Stimulated activated naive CD8-positive, alpha-beta T cell treated with anti-CD3 and anti-CD28 coated beads, Interleukin-15, Interleukin-2, amounts not matched to agents 100 ng/mL and 50 ng/mL, for 24 hours (primary cell): Measurements from ENCODE around the gene GNPTAB.

Experiments
- H3K27ac Mint-ChIP-seq: one replicate; pipeline ENCODE4 v1.8.0; 2021; ENCODE audit warnings: mild to moderate bottlenecking, mixed read lengths
- H3K27me3 Mint-ChIP-seq: one replicate; pipeline ENCODE4 v1.8.0; 2021; ENCODE audit warnings: mixed read lengths
- H3K36me3 Mint-ChIP-seq: one replicate; pipeline ENCODE4 v1.8.0; 2021; ENCODE audit warnings: low read depth, mixed read lengths
- H3K4me1 Mint-ChIP-seq: one replicate; pipeline ENCODE4 v1.8.0; 2021; ENCODE audit warnings: low read depth, mixed read lengths
- H3K4me3 Mint-ChIP-seq: one replicate; pipeline ENCODE4 v1.8.0; 2021; ENCODE audit warnings: mild to moderate bottlenecking, mixed read lengths
- H3K9me3 Mint-ChIP-seq: one replicate; pipeline ENCODE4 v1.8.0; 2021; ENCODE audit warnings: mixed read lengths

GNPTAB gene

GRCh38 chr12:101732318-101732717, 98.4 kb downstream of the GNPTAB start:
- Mint-ChIP-seq H3K27me3 (no peaks in the 10 kb centered on the region), H3K36me3 (peaks cover 38% of the 10 kb centered on the region), H3K4me3 (no peak overlapping the region), H3K27ac (no peak overlapping the region), H3K9me3 (no peaks in the 10 kb centered on the region), H3K4me1 (no peaks in the 10 kb centered on the region)

- Mint-ChIP-seq H3K27ac (no peak overlapping the region), H3K9me3 (no peaks in the 10 kb centered on the region), H3K27me3 (no peaks in the 10 kb centered on the region), H3K4me3 (no peak overlapping the region), H3K4me1 (no peaks in the 10 kb centered on the region), H3K36me3 (peaks cover 40% of the 10 kb centered on the region)
Measured at GRCh38 chr12:101729842-101730241, 100.9 kb downstream of the GNPTAB start.

- H3K36me3 Mint-ChIP-seq: peaks cover 34% of the 10 kb centered on the region
- no peak overlapping the region for H3K27ac Mint-ChIP-seq
- no peak overlapping the region for H3K4me3 Mint-ChIP-seq
- no peaks in the 10 kb centered on the region for H3K4me1 Mint-ChIP-seq
- H3K9me3 Mint-ChIP-seq: no peaks in the 10 kb centered on the region
- no peaks in the 10 kb centered on the region for H3K27me3 Mint-ChIP-seq
Measured at GRCh38 chr12:101727098-101727497, 103.7 kb downstream of the GNPTAB start.

GRCh38 chr12:101722392-101722791, 108.4 kb downstream of the GNPTAB start:
- peaks cover 16% of the 10 kb centered on the region for H3K36me3 Mint-ChIP-seq
- H3K27me3 Mint-ChIP-seq: no peaks in the 10 kb centered on the region
- no peak overlapping the region for H3K4me3 Mint-ChIP-seq
- H3K9me3 Mint-ChIP-seq: no peaks in the 10 kb centered on the region
- no peak overlapping the region for H3K27ac Mint-ChIP-seq
- H3K4me1 Mint-ChIP-seq: no peaks in the 10 kb centered on the region

- H3K27me3 Mint-ChIP-seq: no peaks in the 10 kb centered on the region
- H3K9me3 Mint-ChIP-seq: no peaks in the 10 kb centered on the region
- no peaks in the 10 kb centered on the region for H3K4me1 Mint-ChIP-seq
- H3K4me3 Mint-ChIP-seq: no peak overlapping the region
- H3K36me3 Mint-ChIP-seq: peaks cover 9% of the 10 kb centered on the region
- H3K27ac Mint-ChIP-seq: no peak overlapping the region
Measured at GRCh38 chr12:101720118-101720517, 110.6 kb downstream of the GNPTAB start.

- Mint-ChIP-seq H3K36me3 (peaks cover 9% of the 10 kb centered on the region), H3K27me3 (no peaks in the 10 kb centered on the region), H3K4me1 (no peaks in the 10 kb centered on the region), H3K4me3 (no peak overlapping the region), H3K9me3 (no peaks in the 10 kb centered on the region), H3K27ac (no peak overlapping the region)
Measured at GRCh38 chr12:101719566-101719965, 111.2 kb downstream of the GNPTAB start.

DNA sequence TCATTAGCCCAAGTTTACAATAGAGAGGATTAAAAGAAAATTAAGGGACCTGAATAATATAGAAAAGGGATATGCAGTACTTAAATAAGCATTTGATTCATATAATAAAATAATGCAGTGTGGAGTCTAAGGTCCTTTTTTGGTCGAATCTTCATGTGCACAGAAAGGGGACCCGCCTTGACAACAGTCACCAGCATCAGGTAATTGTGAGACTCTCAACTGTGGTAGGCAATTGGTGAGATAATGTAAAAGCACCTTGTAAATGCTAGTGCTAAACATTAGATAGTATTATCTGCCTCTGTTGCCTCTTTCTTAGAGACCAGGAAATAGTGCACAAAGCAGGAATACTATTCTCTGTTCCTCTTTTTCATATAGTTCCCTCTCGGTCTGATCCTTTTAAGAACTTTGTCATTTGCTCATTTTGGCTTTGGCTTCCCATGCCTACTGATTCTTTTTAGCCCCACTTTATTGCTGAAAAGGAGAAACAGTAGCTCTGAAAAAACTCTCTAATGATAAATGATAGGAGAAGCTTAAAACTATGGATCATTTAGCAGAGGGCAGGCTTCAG, 115.8 kb downstream of the GNPTAB start:
- H3K4me1 Mint-ChIP-seq: peaks cover 6% of the 10 kb centered on the region

GRCh38 chr12:101713930-101714329, 116.8 kb downstream of the GNPTAB start:
- Mint-ChIP-seq H3K36me3 (peaks cover 4% of the 10 kb centered on the region), H3K27me3 (no peaks in the 10 kb centered on the region), H3K4me3 (no peak overlapping the region), H3K27ac (no peak overlapping the region), H3K9me3 (no peaks in the 10 kb centered on the region), H3K4me1 (peaks cover 15% of the 10 kb centered on the region)

More for the DNA sequence above, 115.8 kb downstream of the GNPTAB start:
- H3K27me3 Mint-ChIP-seq: no peaks in the 10 kb centered on the region
- H3K36me3 Mint-ChIP-seq: peaks cover 4% of the 10 kb centered on the region
- H3K27ac Mint-ChIP-seq: no peak overlapping the region
- no peaks in the 10 kb centered on the region for H3K9me3 Mint-ChIP-seq
- no peak overlapping the region for H3K4me3 Mint-ChIP-seq

- H3K27me3 Mint-ChIP-seq: no peaks in the 10 kb centered on the region
- H3K36me3 Mint-ChIP-seq: peaks cover 4% of the 10 kb centered on the region
- peaks cover 15% of the 10 kb centered on the region for H3K4me1 Mint-ChIP-seq
- H3K4me3 Mint-ChIP-seq: no peak overlapping the region
- no peak overlapping the region for H3K27ac Mint-ChIP-seq
- H3K9me3 Mint-ChIP-seq: no peaks in the 10 kb centered on the region
Measured at GRCh38 chr12:101713059-101713682, 117.6 kb downstream of the GNPTAB start.

DNA sequence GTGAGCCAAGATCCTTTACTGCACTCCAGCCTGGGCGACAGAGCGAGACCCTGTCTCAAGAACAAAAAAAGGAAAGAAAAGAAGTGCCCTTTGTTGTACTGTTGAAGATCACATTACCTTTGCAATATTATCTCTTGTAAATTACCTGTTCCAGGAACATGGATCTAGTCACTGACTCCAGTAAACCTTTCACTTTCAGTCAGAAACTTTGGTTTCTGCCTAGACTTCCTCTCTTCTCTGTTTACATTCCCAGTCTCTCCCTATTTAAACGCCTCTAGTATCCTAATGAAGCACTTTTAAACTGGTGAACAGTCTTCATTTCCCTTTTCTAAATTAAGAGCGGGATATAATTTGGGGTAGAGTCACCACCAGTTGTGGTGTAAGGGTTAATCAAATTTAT, 120.5 kb downstream of the GNPTAB start:
- H3K9me3 Mint-ChIP-seq: no peaks in the 10 kb centered on the region
- H3K36me3 Mint-ChIP-seq: no peaks in the 10 kb centered on the region
- H3K4me3 Mint-ChIP-seq: no peak overlapping the region
- no peak overlapping the region for H3K27ac Mint-ChIP-seq
- peaks cover 15% of the 10 kb centered on the region for H3K4me1 Mint-ChIP-seq
- H3K27me3 Mint-ChIP-seq: no peaks in the 10 kb centered on the region

GRCh38 chr12:101707131-101707782, 123.5 kb downstream of the GNPTAB start:
- H3K4me1 Mint-ChIP-seq: peaks cover 15% of the 10 kb centered on the region
- H3K9me3 Mint-ChIP-seq: no peaks in the 10 kb centered on the region
- no peak overlapping the region for H3K27ac Mint-ChIP-seq
- no peaks in the 10 kb centered on the region for H3K27me3 Mint-ChIP-seq
- H3K36me3 Mint-ChIP-seq: no peaks in the 10 kb centered on the region
- no peak overlapping the region for H3K4me3 Mint-ChIP-seq

- Mint-ChIP-seq H3K36me3 (no peaks in the 10 kb centered on the region), H3K27me3 (no peaks in the 10 kb centered on the region), H3K27ac (no peak overlapping the region), H3K4me3 (no peak overlapping the region), H3K4me1 (peaks cover 15% of the 10 kb centered on the region), H3K9me3 (no peaks in the 10 kb centered on the region)
Measured at GRCh38 chr12:101706403-101706802, 124.4 kb downstream of the GNPTAB start.

DNA sequence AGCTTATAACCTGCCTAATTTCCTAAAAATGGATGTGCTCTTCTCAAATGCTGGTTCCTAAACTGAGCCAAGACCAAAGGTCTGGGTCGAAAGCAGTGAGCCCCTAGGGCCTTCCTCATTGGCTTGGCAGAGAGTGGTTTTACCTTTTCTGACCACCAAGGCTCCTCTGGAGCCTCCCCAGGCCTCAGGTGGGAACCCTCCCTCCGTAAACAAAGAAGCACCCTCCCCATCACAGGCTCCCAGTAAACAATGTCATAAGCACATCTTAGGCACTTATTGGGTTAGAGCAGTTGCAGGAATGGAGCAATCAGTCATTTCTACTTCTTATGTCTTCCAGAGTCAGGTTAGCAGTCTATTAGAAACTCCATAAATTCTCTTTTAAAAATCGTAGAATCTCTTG, 127.3 kb downstream of the GNPTAB start:
- H3K27me3 Mint-ChIP-seq: no peaks in the 10 kb centered on the region
- H3K36me3 Mint-ChIP-seq: no peaks in the 10 kb centered on the region
- H3K4me1 Mint-ChIP-seq: peaks cover 23% of the 10 kb centered on the region
- H3K27ac Mint-ChIP-seq: no peak overlapping the region
- H3K4me3 Mint-ChIP-seq: no peak overlapping the region
- no peaks in the 10 kb centered on the region for H3K9me3 Mint-ChIP-seq

GRCh38 chr12:101700299-101700820, 130.4 kb downstream of the GNPTAB start:
- Mint-ChIP-seq H3K36me3 (no peaks in the 10 kb centered on the region), H3K9me3 (no peaks in the 10 kb centered on the region), H3K4me3 (no peak overlapping the region), H3K27ac (no peak overlapping the region), H3K27me3 (no peaks in the 10 kb centered on the region), H3K4me1 (peaks cover 39% of the 10 kb centered on the region)

DNA sequence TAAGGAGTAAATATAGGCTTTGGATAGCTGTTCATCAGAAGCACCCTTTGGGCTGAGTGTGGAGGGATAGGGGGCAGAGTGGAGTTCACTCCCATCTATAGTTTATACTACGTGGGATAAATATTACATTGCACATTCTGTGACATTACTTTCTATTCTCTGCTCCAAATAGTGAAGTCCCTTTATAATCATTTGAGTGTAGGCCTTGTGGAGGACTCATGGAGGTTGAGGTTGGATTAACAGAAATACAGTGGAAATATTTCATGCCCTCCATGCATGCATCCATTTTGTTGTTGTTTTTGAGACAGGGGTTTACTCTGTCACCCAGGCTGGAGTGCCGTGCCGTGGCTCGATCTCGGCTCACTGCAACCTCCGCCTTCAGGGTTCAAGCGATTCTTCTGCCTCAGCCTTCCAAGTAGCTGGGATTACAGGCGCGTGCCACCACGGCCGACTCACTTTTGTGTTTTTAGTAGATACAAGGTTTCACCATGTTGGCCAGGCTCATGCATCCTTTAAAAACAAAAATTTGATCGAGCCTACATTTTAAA, 131.9 kb downstream of the GNPTAB start:
- H3K27me3 Mint-ChIP-seq: no peaks in the 10 kb centered on the region
- H3K9me3 Mint-ChIP-seq: no peaks in the 10 kb centered on the region
- H3K4me1 Mint-ChIP-seq: peaks cover 39% of the 10 kb centered on the region
- no peak overlapping the region for H3K27ac Mint-ChIP-seq
- no peaks in the 10 kb centered on the region for H3K36me3 Mint-ChIP-seq
- H3K4me3 Mint-ChIP-seq: peak overlapping the region; percentile 88
